ENCODE measurements around the gene HSPA12A.

The HSPA12A gene, protein sequence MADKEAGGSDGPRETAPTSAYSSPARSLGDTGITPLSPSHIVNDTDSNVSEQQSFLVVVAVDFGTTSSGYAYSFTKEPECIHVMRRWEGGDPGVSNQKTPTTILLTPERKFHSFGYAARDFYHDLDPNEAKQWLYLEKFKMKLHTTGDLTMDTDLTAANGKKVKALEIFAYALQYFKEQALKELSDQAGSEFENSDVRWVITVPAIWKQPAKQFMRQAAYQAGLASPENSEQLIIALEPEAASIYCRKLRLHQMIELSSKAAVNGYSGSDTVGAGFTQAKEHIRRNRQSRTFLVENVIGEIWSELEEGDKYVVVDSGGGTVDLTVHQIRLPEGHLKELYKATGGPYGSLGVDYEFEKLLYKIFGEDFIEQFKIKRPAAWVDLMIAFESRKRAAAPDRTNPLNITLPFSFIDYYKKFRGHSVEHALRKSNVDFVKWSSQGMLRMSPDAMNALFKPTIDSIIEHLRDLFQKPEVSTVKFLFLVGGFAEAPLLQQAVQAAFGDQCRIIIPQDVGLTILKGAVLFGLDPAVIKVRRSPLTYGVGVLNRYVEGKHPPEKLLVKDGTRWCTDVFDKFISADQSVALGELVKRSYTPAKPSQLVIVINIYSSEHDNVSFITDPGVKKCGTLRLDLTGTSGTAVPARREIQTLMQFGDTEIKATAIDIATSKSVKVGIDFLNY
- 0 to 1.0 (median 0.21) reads per million in 9 experiments for total RNA-seq

DNA sequence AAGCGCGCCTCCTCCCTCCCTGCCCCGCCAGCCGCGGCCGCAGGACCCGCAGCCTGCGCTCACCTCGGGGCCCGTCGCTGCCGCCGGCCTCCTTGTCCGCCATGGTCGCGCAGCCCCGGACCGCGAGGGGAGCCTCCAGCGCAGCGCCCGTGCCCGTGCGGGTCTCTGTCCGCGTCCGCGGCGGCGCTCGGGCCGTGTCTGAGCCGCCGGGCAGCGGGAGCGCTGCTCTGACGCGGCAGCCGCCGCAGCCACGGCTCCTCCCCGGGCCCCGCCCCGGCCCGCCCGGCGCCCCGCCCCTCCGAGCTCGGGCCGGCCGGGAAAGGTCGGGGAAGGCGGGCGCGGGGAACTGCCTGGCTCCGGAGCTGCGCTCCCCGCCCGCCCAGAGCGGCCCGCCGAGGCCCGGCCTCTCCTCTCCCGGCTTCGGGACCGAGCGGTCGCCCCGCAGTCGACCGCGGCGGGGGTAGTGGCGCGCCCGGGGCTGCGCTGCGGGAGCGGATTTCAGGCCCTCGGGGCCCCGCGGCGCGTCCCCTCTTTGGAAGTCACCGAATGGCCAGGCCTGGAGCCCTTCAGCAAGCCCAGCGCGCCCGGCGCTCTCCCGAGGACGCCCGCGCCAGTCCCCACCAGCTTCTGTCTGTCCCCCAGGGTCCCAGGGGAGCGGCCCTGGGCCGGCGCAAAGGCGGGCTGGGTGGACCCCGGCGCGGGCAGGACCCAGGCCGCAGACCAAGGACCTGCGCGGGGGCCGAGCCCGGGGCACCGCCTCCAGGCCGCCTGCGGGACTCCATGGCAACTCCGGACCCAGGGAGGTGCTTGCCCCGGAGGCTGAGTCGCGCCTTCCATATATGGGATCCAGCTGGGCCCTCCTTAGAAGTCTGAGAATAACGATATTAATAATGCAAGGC lies at the start of gene HSPA12A:
TSS of gene HSPA12A (minus strand) at position 200 of the 899 bp plus-strand sequence. CDS start at position 103, 97 bp downstream.
- Mint-ChIP-seq H3K27me3 (peaks cover 53 to 75% of the 10 kb centered on the region in 2 donors), H3K36me3 (ENCODE audit: insufficient read depth) (no peaks in the 10 kb centered on the region), H3K4me3 (peak within 1 kb of the TSS; percentile 59 to 76), H3K27ac (peak within 1 kb of the TSS in 1 of 2 donors; percentile 55), H3K9me3 (peaks cover 0 to 1% of the 10 kb centered on the region in 2 donors), H3K4me1 (ENCODE audit: low read depth in 2 of 2) (peaks cover 3 to 12% of the 10 kb centered on the region in 2 donors)
- ATAC-seq (replicated peaks) (peak; percentile 84), DNase-seq (peak in 2 of 3 experiments; percentile 11 to 26)

- peaks cover 11 to 16% of the 10 kb centered on the region in 2 donors for H3K4me1 Mint-ChIP-seq (ENCODE audit: low read depth in 2 of 2)
- no peak overlapping the region for H3K4me3 Mint-ChIP-seq
- no peak for ATAC-seq (replicated peaks)
- H3K9me3 Mint-ChIP-seq, result no peaks in the 10 kb centered on the region
- DNase-seq, result no peak
- H3K27ac Mint-ChIP-seq, result no peak overlapping the region
- H3K27me3 Mint-ChIP-seq, result peaks cover 26 to 35% of the 10 kb centered on the region in 2 donors
- no peaks in the 10 kb centered on the region for H3K36me3 Mint-ChIP-seq (ENCODE audit: insufficient read depth)
Observed at GRCh38 chr10:116791241-116791640, 48.9 kb upstream of the HSPA12A start.

GRCh38 chr10:116787893-116788665 lies 45.7 kb upstream of the HSPA12A start:
- peak; percentile 93 for ATAC-seq (replicated peaks)
- Mint-ChIP-seq H3K36me3 (ENCODE audit: insufficient read depth) (no peaks in the 10 kb centered on the region), H3K27ac (peak overlapping the region; percentile 73 to 86), H3K9me3 (no peaks in the 10 kb centered on the region), H3K4me1 (ENCODE audit: low read depth in 2 of 2) (peaks cover 11 to 16% of the 10 kb centered on the region in 2 donors), H3K27me3 (peaks cover 13 to 22% of the 10 kb centered on the region in 2 donors), H3K4me3 (peak overlapping the region; percentile 54 to 58)
- DNase-seq, result peak; percentile 70 to 72 (median 71)

DNA sequence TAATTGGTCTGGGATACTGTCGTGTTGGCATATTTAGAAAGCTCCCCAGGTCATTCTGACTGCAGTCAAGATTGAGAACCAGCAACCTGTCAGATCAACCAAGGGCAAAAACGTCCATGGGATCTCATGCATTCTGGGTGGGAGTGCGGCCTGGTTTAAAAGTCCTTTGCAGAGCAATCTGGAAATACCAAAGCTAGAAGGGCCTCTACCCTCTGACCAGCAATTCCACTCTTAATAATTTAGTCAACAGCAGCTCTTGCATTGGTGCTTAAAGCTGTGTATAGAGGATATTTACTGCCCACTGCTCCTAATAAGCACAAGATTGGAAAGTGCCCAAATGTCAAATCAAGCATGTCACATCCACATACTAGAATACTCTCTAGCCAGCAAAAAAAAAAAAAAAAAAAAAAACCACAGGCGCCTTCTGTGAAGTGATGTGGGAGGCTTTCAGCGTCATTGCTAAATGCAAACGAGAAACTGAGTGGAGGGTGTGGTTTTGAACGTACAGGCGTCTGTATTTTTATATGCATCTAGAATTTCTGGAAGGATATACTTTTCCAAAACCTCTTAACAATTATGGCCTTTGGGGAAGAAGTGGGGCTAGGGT lies 44.8 kb upstream of the HSPA12A start:
- DNase-seq (no peak), ATAC-seq (replicated peaks) (peak; percentile 40)
- Mint-ChIP-seq H3K36me3 (ENCODE audit: insufficient read depth) (no peaks in the 10 kb centered on the region), H3K27ac (peak overlapping the region; percentile 73 to 86), H3K4me1 (ENCODE audit: low read depth in 2 of 2) (peaks cover 11 to 16% of the 10 kb centered on the region in 2 donors), H3K9me3 (no peaks in the 10 kb centered on the region), H3K27me3 (peaks cover 4 to 20% of the 10 kb centered on the region in 2 donors), H3K4me3 (peak overlapping the region; percentile 54 to 58)

GRCh38 chr10:116785867-116786266 lies 43.5 kb upstream of the HSPA12A start:
- no peak overlapping the region for H3K4me3 Mint-ChIP-seq
- DNase-seq (no peak), ATAC-seq (replicated peaks) (no peak)
- no peaks in the 10 kb centered on the region for H3K36me3 Mint-ChIP-seq (ENCODE audit: insufficient read depth)
- H3K27me3 Mint-ChIP-seq, result peaks cover 0 to 9% of the 10 kb centered on the region in 2 donors
- peaks cover 11 to 16% of the 10 kb centered on the region in 2 donors for H3K4me1 Mint-ChIP-seq (ENCODE audit: low read depth in 2 of 2)
- H3K9me3 Mint-ChIP-seq, result no peaks in the 10 kb centered on the region
- H3K27ac Mint-ChIP-seq, result peak overlapping the region in 1 of 2 donors; percentile 44

DNA sequence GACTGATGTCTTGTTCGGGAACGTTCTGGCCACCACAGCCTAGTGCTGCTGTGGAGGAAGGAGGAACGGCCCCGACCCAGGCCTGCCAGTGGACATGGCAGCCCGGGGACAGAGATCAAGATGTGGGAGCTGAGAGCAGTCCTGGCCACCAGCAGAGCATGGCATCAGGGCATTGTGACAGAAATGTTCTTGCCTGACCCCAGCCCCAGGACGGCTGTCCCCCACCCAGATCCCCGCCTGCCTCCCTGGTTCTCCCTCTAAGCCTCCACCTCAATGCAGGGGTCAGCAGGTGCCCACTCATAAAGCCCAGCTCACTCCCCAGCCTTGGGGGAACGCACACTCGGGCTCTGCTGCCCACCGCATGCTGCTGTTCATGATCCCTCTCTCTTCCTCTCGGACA lies 42.9 kb upstream of the HSPA12A start:
- no peak for DNase-seq
- Mint-ChIP-seq H3K36me3 (ENCODE audit: insufficient read depth) (no peaks in the 10 kb centered on the region), H3K4me1 (ENCODE audit: low read depth in 2 of 2) (peaks cover 11 to 16% of the 10 kb centered on the region in 2 donors), H3K9me3 (no peaks in the 10 kb centered on the region), H3K27ac (no peak overlapping the region), H3K27me3 (peaks cover 0 to 3% of the 10 kb centered on the region in 2 donors), H3K4me3 (no peak overlapping the region)
- ATAC-seq (replicated peaks), result no peak

- no peak overlapping the region for H3K27ac Mint-ChIP-seq
- ATAC-seq (replicated peaks), result no peak
- no peaks in the 10 kb centered on the region for H3K9me3 Mint-ChIP-seq
- H3K27me3 Mint-ChIP-seq, result no peaks in the 10 kb centered on the region
- no peaks in the 10 kb centered on the region for H3K36me3 Mint-ChIP-seq (ENCODE audit: insufficient read depth)
- H3K4me3 Mint-ChIP-seq, result no peak overlapping the region
- DNase-seq, result no peak
- H3K4me1 Mint-ChIP-seq (ENCODE audit: low read depth in 2 of 2), result peaks cover 11 to 16% of the 10 kb centered on the region in 2 donors
Observed at GRCh38 chr10:116784651-116785050, 42.3 kb upstream of the HSPA12A start.

- ATAC-seq (replicated peaks) (no peak), DNase-seq (no peak)
- Mint-ChIP-seq H3K4me1 (ENCODE audit: low read depth in 2 of 2) (peaks cover 11 to 16% of the 10 kb centered on the region in 2 donors), H3K27me3 (no peaks in the 10 kb centered on the region), H3K36me3 (ENCODE audit: insufficient read depth) (no peaks in the 10 kb centered on the region), H3K9me3 (no peaks in the 10 kb centered on the region), H3K4me3 (no peak overlapping the region), H3K27ac (no peak overlapping the region)
Observed at GRCh38 chr10:116784035-116784434, 41.7 kb upstream of the HSPA12A start.

- Mint-ChIP-seq H3K4me1 (ENCODE audit: low read depth in 2 of 2) (peaks cover 9 to 13% of the 10 kb centered on the region in 2 donors), H3K27ac (no peak overlapping the region), H3K27me3 (no peaks in the 10 kb centered on the region), H3K9me3 (no peaks in the 10 kb centered on the region), H3K36me3 (ENCODE audit: insufficient read depth) (no peaks in the 10 kb centered on the region), H3K4me3 (no peak overlapping the region)
- ATAC-seq (replicated peaks) (no peak), DNase-seq (no peak)
Observed at GRCh38 chr10:116783011-116783655, 40.8 kb upstream of the HSPA12A start.

DNA sequence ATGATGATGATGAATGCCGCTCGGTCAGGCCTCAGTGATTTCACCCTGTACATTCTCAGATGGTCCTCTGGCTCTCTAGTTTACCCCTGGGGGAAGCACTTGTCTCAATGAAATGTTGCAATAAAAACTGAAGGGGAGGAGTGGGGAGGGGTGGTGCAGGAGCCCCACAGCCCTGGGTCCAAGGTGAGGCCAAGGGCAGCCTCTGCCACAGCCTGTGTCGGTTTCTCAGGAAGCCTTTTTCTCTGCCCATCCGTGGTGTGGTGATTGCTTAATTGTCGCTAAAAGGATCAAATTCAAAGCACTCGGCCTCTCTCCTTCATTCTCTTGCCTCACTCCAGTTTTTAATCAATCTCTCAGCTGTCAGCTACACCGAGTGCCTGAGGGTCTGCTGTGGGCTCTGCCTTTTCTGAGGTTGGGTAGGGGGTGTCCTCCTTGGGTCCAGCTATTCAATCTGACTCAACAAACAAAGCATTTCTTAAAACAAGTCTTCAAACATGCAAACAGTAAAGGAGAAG lies 39.1 kb upstream of the HSPA12A start:
- Mint-ChIP-seq H3K4me1 (ENCODE audit: low read depth in 2 of 2) (no peaks in the 10 kb centered on the region), H3K27ac (no peak overlapping the region), H3K4me3 (no peak overlapping the region), H3K9me3 (no peaks in the 10 kb centered on the region), H3K36me3 (ENCODE audit: insufficient read depth) (no peaks in the 10 kb centered on the region), H3K27me3 (peaks cover 0 to under 1% of the 10 kb centered on the region in 2 donors)
- no peak for DNase-seq
- ATAC-seq (replicated peaks), result no peak

DNA sequence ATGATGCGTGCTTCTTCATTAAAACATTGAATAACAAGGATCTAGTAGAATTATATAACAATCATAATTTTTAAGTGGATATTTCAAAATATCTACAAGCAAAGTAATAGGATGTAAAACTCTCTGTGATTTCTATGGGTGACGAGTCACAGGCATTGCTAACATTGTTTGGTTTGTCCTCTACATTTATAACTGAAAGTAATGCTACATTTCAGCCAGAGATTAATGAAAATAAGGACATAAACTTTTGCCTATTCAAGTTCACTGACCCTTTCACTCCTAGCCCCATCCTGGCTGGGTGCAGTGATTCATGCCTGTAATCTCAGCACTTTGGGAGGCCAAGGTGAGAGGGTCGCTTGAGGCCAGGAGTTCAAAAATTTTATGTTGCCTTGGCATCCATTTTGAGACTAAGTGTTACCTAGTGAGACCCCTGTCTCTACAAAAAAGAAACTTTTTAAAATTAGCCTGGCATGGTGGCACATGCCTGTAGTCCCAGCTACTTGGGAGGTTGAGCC lies 38.4 kb upstream of the HSPA12A start:
- ATAC-seq (replicated peaks) (no peak), DNase-seq (no peak)
- no peak overlapping the region for H3K27ac Mint-ChIP-seq
- H3K27me3 Mint-ChIP-seq, result peaks cover 0 to 7% of the 10 kb centered on the region in 2 donors
- H3K4me1 Mint-ChIP-seq (ENCODE audit: low read depth in 2 of 2), result no peaks in the 10 kb centered on the region
- H3K36me3 Mint-ChIP-seq (ENCODE audit: insufficient read depth), result peaks cover 2% of the 10 kb centered on the region
- no peak overlapping the region for H3K4me3 Mint-ChIP-seq
- H3K9me3 Mint-ChIP-seq, result no peaks in the 10 kb centered on the region

Measured in effector memory CD8-positive, alpha-beta T cell (primary cell).